Stimulated activated CD4-positive, alpha-beta T cell treated with anti-CD3 and anti-CD28 coated beads, Interleukin-12 subunit alpha, Interleukin-12 subunit beta, amount 100 ng/mL, for 24 hours (primary cell): ENCODE measurements around the gene ICOS.

Experiments
- DNase-seq, 2 experiments: peaks; one replicate each; pipeline ENCODE4 v3.0.0-alpha.2; 2020; ENCODE audit warnings: low read depth in 2 of 2

Gene ICOS, protein sequence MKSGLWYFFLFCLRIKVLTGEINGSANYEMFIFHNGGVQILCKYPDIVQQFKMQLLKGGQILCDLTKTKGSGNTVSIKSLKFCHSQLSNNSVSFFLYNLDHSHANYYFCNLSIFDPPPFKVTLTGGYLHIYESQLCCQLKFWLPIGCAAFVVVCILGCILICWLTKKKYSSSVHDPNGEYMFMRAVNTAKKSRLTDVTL

GRCh38 chr2:203936535-203936934 is at the start of gene ICOS:
Gene ICOS (plus strand): TSS chr2:203936763. CDS start chr2:203936815, 52 bp downstream.
- no peak for DNase-seq

GRCh38 chr2:203887677-203888076 is 48.9 kb upstream of the ICOS start:
- DNase-seq: no peak

- DNase-seq: no peak
Observed at GRCh38 chr2:203889542-203889941, 47.0 kb upstream of the ICOS start.

DNA sequence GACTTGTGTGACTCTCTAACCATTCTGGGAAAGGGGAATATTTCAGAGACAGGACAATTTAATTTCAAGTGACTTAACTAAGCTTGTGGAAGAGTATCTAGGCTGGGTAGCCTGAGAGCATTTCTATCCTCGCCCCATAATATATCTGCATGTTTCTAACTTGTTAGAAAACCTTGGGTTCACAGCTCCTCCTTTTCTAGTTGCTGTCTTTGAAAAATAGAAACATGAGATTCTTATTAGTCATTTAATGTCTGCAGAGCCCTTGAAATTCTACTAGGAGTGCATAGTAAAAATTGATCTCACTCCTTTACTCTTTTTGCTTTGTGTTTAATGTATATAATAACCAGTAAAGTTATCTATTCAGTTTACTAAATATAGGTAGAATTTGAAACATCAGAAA is 46.6 kb upstream of the ICOS start:
- no peak for DNase-seq

DNA sequence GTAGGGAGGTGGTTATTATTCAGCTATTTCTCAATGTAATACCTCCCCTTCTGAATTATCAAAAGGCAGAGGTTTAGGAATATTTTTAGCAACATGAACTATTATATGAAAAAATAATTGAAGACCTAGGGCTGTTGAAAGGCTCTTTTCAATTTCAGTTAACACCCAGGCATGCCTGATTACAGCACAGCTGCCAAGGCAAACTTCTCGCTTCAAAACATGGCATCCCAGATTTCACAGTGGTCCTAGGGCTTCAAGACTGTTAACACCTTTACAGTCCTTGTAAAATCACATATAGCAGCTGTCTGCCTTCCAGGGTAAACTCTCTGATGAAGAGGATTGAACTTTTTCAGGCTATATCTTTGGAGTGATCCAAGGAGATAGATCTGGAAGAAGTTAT is 45.8 kb upstream of the ICOS start:
- no peak for DNase-seq

- DNase-seq: no peak
Observed at GRCh38 chr2:203891474-203891873, 45.1 kb upstream of the ICOS start.

- no peak for DNase-seq
Observed at GRCh38 chr2:203892207-203892606, 44.4 kb upstream of the ICOS start.

DNA sequence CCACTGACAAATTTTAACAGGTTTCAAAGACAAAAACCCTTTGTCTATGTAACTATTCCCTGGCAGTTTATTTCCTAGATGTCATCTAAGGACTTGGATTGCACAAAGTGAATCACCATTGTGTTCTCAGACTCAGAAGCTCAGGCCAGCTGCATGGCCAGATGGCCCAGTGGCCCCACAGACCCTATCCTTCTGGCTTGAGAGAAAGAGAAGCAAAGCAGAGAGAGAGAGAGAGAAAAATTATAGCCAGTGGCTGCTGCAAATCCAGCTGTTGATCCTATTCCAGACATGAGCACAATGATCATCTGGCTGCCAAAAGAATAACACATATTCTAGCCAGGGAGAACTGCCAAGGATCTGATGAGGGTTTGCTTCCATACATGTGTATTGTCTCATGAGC is 43.2 kb upstream of the ICOS start:
- no peak for DNase-seq

DNA sequence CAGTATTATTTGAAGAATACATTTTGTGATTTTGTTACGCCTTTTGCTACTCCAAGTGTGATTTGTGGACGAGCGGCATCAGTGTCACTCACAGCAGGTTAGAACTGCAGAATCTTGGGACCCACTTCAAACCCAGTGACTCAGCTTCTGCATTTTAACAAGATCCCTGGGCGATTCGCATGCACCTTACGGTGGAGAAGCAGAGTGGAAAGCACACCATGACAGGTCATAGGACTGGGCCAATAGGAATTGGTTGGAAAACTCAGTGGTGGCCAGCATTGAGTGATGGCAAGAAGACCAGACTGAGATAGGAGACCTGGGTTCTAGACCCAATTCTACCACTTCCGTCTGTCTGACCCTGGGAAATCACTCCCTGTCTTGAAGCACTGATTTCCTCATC is 42.7 kb upstream of the ICOS start:
- DNase-seq: no peak

- DNase-seq: no peak
Observed at GRCh38 chr2:203894262-203894661, 42.3 kb upstream of the ICOS start.

DNA sequence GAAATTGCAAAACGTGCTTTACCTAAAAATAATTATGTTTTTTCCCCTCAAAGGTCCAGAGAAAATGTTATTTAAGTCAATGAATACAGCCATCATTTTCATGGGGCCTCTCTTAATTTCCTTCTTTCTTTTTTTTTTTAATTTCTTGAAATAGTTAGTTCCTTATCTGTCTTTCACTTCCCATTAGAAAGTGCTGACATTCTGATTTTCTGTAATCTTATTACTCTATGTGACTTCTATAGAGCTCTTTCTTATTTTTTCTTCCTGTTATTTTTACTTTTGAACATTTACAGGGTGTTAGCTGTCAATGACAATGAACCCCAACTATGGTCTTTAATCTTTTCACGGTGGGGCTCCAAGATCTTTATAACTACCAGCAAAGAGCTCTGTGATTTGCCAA is 39.0 kb upstream of the ICOS start:
- DNase-seq: no peak

DNA sequence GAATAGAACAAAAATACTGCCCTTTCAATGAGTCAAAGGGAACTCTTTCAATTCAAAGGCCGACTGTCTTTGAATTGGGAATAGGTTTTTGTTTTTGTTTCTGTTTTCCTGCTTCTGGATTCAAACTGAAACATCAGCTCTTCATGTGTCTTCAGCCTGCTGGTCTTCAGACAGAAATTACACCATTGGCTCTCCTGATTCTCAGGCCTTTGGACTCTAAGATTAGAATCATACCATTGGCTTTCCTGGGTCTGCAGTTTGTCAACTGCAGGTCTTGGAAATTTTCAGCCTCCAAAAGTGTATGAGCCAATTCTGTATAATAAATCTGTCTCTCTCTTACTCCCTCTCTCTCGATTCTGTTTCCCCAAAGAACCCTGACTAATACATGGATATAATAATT is 37.9 kb upstream of the ICOS start:
- no peak for DNase-seq

- DNase-seq: no peak
Observed at GRCh38 chr2:203900253-203900652, 36.3 kb upstream of the ICOS start.

GRCh38 chr2:203904022-203904421 is 32.5 kb upstream of the ICOS start:
- DNase-seq: no peak

DNA sequence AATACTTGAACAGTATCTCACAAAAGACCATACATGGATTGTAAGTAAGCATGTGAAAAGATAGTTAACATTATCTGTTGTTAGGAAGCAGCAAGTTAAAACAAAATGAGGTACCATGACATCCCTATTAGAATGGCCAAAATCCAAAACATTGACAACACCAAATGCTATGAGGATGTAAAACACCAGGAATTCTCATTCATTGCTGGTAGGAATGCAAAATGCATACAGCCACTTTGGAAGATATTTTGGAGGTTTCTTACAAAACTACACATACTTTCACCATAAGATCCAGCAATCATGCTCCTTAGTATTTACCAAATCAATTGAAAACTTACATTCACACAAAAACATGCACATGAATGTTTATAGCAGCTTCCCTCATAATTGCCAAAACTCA is 30.9 kb upstream of the ICOS start:
- no peak for DNase-seq

- DNase-seq: no peak
Observed at GRCh38 chr2:203908066-203908796, 28.3 kb upstream of the ICOS start.

- DNase-seq: no peak
Observed at GRCh38 chr2:203908797-203909185, 27.8 kb upstream of the ICOS start.

GRCh38 chr2:203909261-203909967 is 27.1 kb upstream of the ICOS start:
- DNase-seq: no peak

DNA sequence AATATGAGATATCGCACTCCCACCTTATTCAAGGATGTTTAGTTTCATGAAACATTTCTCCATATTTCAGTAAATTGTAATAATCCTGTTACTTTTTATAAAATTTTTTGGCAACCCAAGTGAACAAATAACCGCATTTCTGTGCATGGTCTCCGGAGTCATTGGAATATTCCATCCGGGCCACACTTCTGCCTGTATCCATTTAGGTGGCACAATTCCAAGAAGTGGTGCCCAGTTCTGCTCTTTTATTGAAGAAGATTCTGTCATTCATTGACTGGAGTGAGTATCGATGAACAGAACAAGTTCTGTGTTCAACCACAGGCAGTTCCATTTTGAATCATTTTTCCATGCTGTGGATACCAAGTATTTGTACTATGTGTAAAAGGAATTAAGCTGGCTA is 26.6 kb upstream of the ICOS start:
- DNase-seq: no peak

- no peak for DNase-seq
Observed at GRCh38 chr2:203913947-203914346, 22.6 kb upstream of the ICOS start.

DNA sequence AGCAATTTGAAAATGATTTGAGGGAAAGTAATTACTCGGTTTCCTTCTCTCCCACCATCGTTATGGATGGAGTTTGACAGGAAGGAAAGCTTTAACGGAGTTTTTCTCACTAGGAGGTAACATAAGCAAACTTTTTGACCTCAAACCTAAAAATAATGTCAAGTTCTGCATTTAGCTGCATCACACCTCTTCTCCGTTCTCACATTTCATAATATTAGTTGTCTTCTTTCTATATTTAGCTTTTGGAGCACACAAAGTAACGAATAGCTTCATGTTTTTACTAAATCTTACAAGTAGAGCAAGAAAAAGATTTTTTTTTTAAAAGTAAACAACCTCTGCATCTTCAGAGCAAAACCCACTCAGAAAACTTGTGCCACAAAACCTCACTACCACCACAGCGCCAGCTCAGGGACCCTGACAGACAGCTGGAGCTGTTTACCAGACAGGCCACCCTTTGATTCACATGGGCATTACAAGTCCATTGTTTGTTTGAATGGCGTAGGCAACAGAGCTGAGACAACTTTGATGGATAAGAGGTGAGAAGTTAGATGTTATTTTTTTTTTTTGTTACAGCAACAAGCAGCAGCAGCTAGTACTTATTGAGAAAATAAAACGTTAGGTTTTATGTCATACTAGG is 21.9 kb upstream of the ICOS start:
- DNase-seq: no peak

- no peak for DNase-seq
Observed at GRCh38 chr2:203915256-203915655, 21.3 kb upstream of the ICOS start.

DNA sequence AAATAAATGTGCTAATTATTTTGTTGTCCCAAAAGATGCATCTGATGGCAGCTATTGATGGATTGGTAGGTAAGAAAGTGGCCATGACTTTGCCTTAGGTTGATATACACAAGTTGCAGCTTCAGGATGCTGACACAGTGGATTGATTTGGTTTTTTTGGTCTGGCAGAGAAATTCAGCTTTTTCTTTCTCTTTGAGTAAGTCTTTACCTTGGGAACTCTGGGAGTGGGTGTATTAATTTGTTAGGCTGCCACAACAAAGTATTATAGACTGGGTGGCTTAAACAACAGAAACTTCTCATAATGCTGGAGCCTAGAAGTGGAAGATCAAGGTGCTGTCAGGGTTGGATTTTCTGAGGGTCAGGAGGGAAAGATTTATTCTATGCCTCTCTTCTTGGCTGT is 19.8 kb upstream of the ICOS start:
- no peak for DNase-seq
